Islet precursor cell (in vitro differentiated cells): ENCODE results near the gene CDK13.
A peak's percentile ranks its signal among the peaks of the same experiment; 100 is the strongest.
"Not testable (repeated sequence)": the region's sequence is repeated elsewhere in the genome, so short reads cannot be mapped to it uniquely, and the experiment has no call there.

Experiments
- DNase-seq: peaks from one replicate; pipeline ENCODE4 v3.0.0-alpha.2; 2018

The CDK13 gene

DNA sequence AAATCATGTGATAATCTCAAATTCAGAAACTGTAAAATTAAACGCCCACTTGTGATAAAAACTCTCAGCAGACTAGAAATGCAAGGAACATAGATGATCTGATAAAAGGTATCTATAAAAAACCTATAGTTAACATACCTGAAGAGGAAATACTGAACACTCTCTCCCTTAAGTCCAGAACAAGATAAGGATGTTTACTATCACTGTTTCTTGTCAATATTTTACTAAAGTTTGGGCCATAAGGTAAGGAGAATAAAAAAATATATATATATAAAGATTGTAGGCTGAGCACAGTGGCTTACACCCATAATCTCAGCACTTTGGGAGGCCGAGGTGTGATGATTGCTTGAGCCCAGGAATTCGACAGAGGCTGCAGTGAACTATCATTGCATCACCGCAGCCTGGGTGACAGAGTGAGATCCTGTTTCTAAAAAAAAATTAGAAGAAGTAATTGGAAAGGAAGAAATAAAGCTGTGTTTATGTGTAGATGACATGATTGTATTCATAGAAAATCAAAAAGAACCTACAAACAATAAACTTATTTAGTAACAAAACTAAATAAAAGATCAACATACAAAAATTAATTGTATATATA lies 155.9 kb downstream of the CDK13 start:
- no peak for DNase-seq

DNA sequence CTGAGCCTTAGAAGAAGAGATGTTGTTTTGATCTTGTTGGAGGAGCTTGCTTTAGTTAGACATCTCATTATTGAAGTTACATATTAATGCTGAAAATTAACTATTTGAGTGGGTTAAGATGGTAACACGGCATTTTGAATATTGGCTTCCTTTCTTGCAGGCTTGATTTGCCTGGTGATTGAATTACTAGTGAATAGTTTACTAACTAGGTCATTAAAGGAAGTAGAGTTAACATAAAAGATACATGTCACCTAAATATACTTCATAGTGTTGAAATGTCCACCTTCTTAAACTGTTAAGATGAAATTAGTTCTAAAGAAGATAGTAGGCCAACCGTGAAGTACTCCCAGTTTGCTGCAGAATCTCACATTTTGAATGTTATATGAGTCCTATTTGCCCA lies 165.9 kb downstream of the CDK13 start:
- DNase-seq: no peak

DNA sequence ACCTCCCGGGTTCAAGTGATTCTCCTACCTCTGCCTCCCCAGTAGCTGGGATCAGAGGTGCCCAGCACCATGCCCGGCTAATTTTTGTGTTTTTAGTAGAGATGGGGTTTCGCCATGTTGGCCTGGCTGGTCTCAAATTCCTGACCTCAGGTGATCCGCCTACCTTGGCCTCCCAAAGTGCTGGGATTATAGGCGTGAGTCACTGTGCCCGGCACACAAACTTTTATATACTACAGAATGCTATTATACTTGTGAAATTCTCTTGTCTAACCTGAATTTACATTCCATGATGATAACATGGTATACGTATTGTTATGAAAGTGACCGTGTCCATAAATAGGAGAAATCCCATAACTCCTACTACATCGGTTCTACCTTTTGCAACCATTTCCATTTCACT lies 167.1 kb downstream of the CDK13 start:
- DNase-seq: not testable (repeated sequence)

DNA sequence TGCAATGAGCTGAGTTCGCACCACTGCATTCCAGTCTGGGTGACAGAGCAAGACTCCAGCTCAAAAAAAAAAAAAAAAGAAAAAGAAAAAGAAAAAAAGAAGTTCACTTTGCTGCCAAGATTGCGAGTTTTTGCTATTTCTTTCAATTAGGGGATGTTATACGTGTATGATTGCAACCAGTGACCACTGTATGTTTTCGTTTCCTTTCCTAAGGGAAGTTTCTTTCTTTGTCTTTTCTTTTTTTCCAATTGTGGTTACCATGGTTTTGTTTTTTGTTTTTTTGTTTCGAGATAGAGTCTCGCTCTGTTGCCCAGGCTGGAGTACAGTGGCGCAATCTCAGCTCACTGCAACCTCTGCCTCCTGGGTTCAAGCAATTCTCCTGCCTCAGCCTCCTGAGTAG lies 168.1 kb downstream of the CDK13 start:
- not testable (repeated sequence) for DNase-seq

DNA sequence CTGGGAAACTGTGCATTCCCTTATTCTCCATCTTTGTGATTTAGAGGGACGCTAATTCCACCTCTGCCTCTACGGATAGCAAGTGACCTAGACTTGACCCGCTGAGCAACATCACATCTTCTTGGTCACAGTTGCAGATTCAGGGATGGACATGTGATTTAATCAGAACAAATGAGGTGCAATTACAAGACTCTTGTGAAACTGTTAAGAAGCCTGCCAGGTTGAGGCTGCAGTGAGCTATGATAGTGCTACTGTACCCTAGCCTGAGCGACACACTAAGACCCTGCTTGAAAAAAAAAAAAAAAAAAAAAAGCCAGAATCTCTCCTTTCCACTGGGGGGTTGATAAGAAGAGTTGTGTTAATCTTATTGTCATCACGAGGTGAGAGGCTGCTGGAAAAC lies 170.0 kb downstream of the CDK13 start:
- no peak for DNase-seq

DNA sequence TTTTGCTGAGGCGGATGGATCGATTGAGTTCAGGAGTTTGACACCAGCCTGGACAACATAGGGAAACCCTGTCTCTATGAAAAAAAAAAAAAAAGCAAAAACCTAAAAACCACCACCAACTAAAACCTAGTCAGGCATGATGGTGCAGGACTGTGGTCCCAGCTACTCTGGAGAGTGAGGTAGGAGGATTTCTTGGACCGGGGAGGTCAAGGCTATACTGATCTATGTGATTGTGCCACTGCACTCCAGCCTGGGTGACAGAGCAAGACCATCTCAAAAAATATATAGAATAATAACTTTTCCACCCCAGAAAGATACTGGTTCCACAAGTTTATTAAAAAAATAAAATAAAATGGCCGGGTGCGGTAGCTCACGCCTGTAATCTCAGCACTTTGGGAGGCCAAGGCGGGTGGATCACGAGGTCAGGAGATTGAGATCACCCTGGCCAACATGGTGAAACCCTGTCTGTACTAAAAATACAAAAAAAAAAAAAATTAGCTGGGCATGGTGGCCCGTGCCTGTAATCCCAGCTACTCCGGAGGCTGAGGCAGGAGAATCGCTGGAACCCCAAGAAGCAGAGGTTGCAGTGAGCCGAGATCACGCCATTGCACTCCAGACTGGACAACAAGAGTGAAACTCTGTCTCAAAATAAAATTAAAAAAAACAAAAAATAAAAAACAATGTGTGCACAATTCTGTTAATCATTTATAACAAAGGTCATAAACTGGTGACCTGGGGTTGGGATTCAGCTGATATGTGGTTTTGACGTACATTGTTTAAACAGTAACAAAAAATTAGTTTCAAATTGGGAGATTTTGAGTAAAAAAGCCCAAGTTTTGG lies 172.3 kb downstream of the CDK13 start:
- not testable (repeated sequence) for DNase-seq

DNA sequence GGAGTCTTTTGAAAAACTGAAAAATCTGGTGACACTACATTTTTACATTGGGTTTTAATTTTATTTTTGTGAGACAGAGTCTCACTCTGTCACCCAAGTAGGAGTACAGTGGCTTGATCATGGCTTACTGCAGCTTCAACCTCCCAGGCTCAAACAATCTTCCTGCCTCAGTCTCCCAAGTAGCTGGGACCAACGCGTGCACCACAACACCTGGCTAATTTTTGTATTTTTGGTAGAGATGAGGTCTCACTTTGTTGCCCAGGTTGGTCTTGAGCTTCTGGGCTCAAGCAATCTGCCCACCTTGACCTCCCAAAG lies 172.8 kb downstream of the CDK13 start:
- no peak for DNase-seq

DNA sequence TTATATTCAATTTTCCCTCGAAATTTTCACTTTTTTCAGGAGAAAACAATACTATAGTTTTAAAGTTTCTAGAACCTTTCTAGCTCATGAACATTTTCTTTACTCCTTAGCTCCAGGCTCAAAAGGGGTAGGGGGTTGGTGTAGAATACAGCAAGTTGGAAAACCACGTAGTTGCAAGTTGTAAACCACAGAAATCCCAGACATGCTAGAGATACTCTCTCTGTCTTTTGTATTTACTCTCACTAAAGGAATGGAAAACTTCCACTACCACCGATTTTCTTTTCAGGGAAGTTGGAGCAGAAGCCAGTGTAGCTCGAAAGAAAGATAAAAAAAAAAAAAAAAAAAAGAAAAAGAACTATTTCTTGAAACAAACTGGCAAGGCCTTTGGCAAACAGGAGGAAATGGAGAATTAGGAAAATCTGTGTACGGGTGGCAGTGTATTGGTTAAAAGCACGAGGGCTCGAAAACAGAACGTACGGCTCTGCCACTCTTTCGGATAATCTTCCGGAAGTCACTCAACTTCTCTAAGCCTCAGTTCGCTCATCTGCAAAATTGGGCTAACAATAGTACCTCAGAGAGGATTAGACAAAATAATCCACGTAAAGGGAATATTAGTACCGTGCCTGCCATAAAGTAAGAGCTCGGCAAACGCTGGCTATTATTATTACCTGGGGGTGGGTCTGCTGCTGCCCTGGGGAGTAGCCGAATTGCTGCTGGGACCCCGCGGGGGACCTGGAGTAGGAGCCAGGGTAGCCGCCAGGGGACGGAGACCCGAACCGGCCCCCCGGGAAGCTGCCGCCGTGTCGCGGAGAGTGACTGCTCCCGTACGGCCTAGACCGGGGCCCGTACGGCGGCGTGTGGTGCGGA lies 183.7 kb downstream of the CDK13 start:
- no peak for DNase-seq

DNA sequence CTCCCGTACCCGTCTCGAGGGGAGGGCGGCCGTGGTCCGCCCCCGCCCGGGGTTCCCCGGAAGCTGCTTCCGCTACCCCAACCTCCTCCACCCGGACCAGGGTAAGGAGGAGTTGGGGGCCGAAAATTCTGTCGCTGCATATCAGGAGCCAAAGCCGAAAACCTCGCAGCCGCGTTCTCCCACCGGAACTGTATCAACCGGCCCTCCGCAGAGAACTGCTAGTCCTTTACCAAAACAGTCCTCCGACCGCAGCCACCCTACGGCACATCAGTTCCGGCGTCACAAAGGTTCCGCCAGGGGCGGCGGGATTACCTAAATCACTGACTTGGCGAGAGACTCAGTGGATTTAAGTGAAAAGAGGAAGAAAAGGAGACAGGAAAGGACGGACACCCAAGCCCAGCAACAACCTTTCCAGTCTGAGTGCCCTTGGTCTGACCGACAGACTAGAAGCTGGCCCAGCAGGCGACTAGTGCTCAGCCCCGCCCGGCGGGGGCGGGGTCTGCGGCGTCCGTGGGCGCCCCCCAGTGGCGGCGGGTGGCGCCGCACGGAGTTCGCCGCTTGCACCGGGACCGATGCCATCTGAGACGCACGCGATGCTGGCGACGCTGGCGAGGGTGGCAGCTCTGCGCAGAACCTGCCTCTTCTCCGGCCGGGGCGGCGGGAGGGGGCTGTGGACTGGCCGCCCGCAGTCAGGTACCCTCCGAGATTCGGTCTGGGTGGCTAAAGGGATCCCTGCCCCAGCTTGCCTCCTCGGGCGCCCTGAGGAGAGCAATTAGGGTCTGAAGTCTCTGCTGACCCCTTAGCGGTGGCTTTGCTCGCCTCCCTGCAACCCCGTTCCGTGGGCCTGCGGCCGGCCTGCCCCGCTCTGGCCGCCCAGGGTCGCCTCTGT lies 184.6 kb downstream of the CDK13 start, which contains the start of the genes MPLKIP and SUGCT:
MPLKIP (minus strand) TSS at position 195 of the 889 bp plus-strand sequence; CDS start at position 140, 55 bp downstream.
SUGCT (plus strand) TSS at position 578 of the 889 bp plus-strand sequence.
- DNase-seq: peak; percentile 90

DNA sequence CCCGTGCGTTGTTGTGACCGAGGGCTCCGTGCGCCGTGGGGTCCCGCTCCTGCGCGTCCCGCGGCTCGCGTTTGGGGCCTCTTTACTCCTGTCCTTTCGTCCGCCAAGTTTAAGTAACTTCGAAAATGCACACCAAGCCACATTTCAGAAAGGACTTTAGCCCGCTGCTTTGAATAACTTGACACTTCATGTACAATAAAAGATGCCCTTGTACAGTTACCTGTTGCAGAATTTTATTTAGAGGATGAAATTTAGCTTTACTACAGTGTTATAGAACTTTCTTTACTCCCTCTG lies 185.2 kb downstream of the CDK13 start:
- DNase-seq: no peak

DNA sequence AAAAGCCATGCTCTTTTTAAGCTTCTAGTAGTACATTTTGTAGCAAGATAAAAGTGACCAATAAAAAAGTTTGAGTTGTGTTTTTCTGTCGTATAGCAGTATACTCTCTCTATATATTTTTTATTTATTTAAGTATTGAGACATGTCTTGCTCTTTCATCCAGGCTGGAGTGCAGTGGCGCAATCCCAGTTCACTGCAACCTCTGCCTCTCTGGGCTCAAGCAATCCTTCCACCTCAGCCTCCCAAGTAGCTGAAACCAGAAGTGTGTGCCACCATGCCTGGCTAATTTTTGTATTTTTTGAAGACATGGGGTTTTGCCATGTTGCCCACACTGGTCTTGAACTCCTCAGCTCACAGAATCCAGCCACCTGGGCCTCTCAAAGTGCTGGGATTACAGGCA lies 187.5 kb downstream of the CDK13 start:
- no peak for DNase-seq

DNA sequence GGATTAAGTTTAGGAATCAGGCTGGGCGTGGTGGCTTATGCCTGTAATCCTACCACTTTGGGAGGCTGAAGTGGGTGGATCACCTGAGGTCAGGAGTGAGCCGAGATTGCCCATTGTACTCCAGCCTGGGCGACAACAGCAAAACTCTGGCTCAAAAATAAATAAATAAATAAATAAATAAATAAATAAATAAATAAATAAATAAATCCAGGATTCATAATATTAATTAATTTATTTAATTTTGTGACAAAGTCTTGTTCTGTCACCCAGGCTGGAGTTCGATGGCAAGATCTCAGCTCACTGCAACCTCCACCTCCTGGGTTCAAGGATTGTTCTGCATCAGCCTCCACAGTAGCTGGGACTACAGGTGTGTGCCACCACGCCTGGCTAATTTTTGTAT lies 188.9 kb downstream of the CDK13 start:
- no peak for DNase-seq

DNA sequence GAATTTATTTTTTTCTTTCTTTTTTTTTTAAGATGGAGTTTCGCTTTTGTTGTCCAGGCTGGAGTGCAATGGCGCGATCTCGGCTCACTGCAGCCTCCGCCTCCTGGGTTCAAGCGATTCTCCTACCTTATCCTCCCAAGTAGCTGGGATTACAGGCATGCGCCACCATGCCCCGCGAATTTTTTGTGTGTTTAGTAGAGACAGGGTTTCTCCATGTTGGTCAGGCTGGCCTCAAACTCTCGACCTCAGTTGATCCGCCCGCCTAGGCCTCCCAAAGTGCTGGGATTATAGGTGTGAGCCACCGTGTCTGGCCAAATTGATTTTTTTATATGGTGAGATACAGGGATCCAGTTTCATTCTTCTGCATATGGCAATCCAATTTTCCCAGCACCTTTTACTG lies 189.8 kb downstream of the CDK13 start:
- not testable (repeated sequence) for DNase-seq

DNA sequence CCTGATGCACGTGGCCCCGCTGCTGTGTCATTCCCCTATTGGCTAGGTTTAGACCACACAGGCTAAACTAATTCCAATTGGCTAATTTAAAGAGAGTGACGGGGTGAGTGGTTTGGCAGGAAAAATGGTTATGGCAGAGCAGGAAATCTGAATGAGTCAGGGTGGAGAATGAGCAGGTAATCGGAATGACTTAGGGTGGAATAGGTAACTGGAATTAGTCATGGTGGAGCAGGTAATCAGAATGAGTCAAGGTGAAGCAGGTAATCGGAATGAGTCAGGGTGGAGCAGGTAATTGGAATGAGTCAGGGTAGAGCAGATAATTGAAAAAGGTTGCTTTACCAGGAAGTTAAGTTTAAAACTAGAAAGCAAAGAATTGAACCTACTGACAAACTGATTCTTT lies 191.9 kb downstream of the CDK13 start:
- DNase-seq: not testable (repeated sequence)

DNA sequence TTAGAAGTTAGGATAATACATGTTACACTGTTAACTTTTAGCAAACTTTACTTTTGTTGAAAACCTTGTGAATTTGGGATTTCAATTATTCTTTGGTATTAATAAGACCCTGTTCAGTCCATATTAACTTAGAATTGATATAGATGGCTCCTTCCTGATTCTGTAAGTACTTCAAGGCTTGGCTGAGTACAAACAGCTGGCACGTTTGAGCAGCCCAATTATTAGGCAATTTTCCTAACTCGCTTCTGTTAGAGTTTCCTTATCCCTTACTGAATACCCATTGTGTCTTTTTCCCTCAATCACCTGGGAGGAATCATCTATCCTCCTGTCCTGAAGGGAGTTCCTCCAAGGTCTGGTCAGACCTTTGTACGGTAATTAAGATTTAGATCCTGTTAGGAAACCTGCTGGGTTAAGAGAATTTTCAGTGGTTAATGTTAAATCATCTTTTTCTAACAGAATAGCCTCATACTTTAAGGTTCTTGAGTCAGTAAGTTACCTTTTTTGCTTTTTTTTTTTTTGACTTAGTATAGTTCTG lies 195.6 kb downstream of the CDK13 start:
- not testable (repeated sequence) for DNase-seq

DNA sequence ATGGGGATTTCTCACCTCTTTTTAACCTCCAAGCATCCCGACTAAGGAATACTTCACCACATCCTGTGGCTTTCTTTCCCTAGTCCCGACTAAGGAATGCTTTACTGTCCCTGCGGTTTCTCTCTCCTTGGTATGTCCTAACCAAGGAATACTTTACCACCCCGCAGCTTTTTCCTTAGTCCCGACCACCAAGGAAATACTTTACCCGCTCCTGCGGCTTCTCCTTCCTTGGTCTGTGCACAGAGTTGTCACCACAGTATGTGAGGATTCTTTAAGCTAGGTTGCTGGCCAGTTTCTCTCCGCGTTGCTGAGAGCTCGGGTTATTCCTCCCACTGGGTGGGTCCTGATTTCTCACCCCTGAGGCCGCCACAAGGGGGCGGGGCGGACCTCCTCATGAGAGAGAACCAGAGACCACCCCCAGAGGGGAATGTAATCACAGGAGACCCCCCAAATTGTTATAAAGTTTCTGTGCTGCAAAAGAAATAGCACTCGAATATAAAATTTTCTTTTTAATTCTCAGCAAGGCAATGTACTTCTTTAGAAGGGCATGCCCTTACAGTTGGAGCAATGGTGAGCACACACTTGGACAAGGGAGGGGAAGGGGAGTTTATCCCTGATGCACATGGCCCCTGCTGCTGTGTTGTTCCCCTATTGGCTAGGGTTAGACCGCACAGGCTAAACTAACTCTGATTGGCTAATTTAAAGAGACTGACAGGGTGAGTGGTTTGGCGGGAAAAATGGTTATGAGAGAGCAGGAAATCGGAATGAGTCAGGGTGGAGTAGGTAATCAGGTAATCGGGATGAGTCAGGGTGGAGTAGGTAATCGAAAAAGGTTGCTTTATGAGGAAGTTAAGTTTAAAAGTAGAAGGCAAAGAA lies 197.6 kb downstream of the CDK13 start:
- no peak for DNase-seq

DNA sequence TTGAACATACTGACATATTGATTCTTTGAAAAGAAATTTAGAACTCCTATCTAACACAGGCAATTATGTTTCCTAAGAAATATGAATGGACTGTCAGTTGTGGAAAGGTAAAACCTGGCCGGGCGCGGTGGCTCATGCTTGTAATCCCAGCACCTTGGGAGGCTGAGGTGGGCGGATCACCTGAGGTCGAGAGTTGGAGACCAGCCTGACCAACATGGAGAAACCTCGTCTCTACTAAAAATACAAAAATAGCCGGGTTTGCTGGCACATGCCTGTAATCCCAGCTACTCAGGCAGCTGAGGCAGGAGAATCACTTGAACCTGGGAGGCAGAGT lies 198.2 kb downstream of the CDK13 start:
- DNase-seq: not testable (repeated sequence)

DNA sequence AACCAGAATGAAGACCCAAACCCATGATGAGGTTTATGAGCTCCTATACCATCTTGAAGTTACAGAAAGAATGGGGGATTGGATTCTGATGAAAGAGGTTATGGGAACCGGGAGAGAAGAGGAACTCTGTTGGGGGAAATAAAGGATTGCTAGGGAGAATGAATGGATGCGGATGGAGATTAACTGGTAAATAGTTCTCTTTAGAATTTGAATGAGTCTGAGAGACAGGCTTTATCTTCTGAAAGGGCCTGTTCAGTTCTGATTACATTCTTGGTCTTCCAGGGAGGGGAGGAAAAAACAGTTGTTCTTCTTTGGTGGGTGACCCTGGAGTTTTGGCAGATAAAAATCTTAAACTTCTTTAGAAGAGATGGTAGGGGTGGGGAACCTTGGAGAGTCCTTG lies 198.6 kb downstream of the CDK13 start:
- no peak for DNase-seq
